A549 (cell line): ENCODE data around the gene FBXO47.

Experiments used
- CTCF ChIP-seq: fragments of >200 bp; sonication (Bioruptor Twin); formaldehyde crosslinking; IDR thresholded peaks from 3 replicates; pipeline ENCODE4 v1.5.1; 2016
- GATA3 ChIP-seq: IDR thresholded peaks from 2 replicates; pipeline ENCODE4 v1.6.1; 2012; ENCODE audit warnings: borderline replicate concordance
- HDAC2 ChIP-seq: fragments of 200-600 bp; sonication (generic); IDR thresholded peaks from 2 replicates; pipeline ENCODE4 v1.6.1; 2016
- HMGXB4 ChIP-seq: fragments of 250-450 bp; sonication (Bioruptor Pico); IDR thresholded peaks from 2 replicates; pipeline ENCODE4 v1.5.0; 2021; ENCODE audit warnings: mild to moderate bottlenecking, moderate library complexity, borderline replicate concordance
- KDM5A ChIP-seq: fragments of 200-600 bp; sonication (generic); IDR thresholded peaks from 2 replicates; pipeline ENCODE4 v1.6.1; 2016; ENCODE audit warnings: antibody characterized with exemption, mild to moderate bottlenecking
- MAX ChIP-seq: IDR thresholded peaks from 2 replicates; pipeline ENCODE4 v1.6.1; 2012
- NFE2L2 ChIP-seq: fragments of 150-350 bp; conservative IDR thresholded peaks from 2 replicates; pipeline ENCODE4 v1.6.1; 2014; ENCODE audit warnings: low read length
- POLR2A ChIP-seq: IDR thresholded peaks from 2 replicates; pipeline ENCODE4 v1.6.1; 2012; ENCODE audit warnings: mild to moderate bottlenecking, low read length
- REST ChIP-seq: fragments of 200-600 bp; sonication (generic); IDR thresholded peaks from 2 replicates; pipeline ENCODE4 v1.6.1; 2016; ENCODE audit warnings: antibody characterized with exemption, mild to moderate bottlenecking, moderate library complexity
- RNF2 ChIP-seq: fragments of 200-600 bp; sonication (generic); IDR thresholded peaks from 2 replicates; pipeline ENCODE4 v1.6.1; 2016; ENCODE audit warnings: low read depth, mild to moderate bottlenecking, antibody characterized with exemption, moderate library complexity, borderline replicate concordance
- USF2 ChIP-seq: fragments of 450-650 bp; IDR thresholded peaks from 2 replicates; pipeline ENCODE4 v1.6.1; 2014; ENCODE audit warnings: antibody characterized with exemption

GRCh38 chr17:38982858-38983746 is 15.9 kb upstream of the FBXO47 start:
- TF ChIP-seq HDAC2, result no peak
- peak; percentile 97 for TF ChIP-seq CTCF
- TF ChIP-seq HMGXB4 (CRISPR knock-in tag), result no peak
- no peak for TF ChIP-seq POLR2A
- no peak for TF ChIP-seq MAX
- TF ChIP-seq USF2, result no peak
- TF ChIP-seq GATA3, result no peak
- no peak for TF ChIP-seq REST
- TF ChIP-seq KDM5A, result no peak
- TF ChIP-seq NFE2L2, result no peak
- TF ChIP-seq RNF2, result no peak
